ENCODE data around the gene ANGEL2.
"Not testable (repeated sequence)": the region's sequence is repeated elsewhere in the genome, so short reads cannot be mapped to it uniquely, and the experiment has no call there.

Gene ANGEL2, protein sequence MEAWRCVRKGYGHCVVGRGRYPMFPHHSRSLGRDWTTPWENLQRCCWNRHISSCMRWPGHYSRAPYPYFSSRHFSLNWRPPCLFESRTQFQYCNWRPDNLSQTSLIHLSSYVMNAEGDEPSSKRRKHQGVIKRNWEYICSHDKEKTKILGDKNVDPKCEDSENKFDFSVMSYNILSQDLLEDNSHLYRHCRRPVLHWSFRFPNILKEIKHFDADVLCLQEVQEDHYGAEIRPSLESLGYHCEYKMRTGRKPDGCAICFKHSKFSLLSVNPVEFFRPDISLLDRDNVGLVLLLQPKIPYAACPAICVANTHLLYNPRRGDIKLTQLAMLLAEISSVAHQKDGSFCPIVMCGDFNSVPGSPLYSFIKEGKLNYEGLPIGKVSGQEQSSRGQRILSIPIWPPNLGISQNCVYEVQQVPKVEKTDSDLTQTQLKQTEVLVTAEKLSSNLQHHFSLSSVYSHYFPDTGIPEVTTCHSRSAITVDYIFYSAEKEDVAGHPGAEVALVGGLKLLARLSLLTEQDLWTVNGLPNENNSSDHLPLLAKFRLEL

DNA sequence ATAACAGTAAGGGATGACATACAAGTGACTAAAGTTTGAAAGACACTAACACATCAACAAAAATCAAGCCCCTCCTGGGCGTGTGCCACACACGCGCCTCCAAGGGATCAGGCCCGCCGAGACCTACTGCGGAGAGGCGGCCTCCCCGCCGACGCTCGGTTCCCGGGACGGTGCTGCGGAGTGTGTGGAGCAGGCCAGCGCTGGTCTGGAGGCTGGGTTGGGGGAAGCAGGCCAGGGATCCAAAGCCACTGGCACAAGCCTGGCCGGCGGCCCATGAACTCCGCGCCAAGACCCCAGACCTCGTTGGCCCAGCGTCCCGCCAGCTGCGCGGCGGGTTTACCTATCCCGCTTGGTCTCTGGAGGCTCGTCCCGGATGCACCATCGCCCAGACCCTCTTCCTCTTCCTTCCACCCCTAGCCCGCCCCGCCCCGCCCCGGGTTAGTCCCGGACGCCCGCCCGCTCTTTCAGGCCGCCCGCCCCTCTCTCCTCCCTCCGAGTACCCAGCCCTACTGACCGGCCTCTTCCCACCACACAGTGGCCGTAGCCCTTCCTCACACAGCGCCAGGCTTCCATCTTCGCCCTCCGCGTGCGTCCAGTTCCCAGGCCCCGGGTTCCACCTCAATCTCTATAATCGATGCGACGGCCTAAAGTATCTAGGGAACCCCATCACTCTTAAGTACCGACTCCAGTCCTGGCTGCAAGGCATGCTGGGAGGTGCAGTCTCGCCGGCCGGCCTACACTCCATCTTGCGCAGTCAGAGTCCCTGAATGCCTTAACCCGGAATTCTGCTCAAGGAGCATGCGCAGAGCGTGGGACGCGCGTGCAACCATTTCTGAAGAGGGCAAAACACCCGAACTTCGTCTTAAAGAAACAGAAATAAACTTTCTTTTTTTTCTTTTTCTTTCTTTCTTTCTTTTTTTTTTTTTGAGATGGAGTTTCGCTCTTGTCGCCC lies at the start of gene ANGEL2:
Gene ANGEL2 (minus strand): TSS at position 769 of the 952 bp plus-strand sequence. CDS start 196 bp downstream, at position 573.
- DNase-seq = peak; percentile 95 to 96

DNA sequence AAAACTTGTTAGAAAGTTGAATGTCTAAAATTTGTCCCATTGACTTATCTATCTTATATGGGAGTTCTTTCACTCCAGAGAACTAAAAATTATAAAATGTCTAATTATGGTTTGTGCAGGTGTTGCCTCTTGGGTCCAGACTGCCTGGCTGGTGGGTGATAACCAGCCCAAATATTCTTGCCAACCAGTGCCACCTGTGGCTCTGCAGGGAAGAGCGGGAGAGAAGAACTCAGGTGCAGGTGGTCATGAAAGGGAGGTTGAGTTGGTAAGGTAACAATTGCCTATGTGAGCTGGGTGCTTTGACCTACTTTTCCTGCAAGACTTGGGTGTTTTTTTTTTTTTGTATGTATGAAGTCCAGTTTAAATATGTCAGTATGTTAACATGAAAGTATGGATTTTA lies 45.6 kb upstream of the ANGEL2 start:
- DNase-seq = no peak

DNA sequence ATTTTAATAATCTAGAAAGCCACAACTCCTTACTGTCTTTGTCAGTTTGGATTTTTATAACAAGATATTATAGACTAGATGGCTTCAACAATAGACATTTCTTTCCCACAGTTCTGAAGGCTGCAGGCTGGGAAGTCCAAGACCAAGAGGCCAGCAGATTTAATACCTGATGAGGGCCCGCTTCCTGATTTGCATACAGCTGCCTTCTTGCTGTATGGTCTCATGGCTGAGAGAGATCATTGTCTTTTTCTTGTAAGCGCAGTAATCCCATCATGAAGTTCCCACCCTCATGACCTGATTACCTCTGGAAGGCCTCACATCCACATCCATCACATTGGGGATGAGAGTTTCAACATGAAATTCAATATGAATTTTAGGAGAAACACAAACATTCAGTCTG lies 45.2 kb upstream of the ANGEL2 start:
- DNase-seq = no peak

DNA sequence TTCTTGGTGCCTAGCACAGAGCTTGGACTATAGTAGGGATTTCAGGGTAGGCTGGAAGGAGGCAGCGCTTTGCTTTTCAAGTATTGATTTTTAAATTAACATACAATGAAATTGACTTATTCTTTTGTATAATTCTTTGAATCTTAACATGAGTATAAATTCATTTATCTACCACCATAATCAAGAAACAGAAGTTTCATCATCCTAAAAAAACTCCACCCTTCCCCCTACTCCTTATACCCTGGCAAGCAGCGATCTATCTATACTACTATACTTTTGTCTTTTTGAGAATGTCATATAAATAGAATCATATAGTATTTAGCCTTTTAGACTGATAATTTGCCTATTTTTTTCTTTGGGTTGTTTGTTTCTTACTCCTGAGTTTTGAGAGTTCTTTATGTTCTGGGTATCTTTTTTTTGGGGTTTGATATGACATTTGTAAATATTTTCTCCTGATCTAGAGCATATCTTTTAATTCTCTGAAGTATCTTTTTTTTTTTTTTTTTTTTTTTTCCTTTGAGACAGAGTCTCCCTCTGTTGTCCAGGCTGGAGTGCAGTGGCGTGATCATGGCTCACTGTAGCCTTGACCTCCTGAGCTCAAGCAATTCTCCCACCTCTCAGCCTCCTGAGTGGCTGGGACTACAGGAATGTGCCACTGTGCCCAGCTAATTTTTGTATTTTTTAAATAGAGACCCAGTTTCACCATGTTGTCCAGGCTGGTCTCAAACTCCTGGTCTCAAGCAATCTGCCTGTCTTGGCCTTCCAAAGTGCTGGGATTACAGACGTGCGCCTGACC lies 41.8 kb upstream of the ANGEL2 start:
- no peak for DNase-seq

DNA sequence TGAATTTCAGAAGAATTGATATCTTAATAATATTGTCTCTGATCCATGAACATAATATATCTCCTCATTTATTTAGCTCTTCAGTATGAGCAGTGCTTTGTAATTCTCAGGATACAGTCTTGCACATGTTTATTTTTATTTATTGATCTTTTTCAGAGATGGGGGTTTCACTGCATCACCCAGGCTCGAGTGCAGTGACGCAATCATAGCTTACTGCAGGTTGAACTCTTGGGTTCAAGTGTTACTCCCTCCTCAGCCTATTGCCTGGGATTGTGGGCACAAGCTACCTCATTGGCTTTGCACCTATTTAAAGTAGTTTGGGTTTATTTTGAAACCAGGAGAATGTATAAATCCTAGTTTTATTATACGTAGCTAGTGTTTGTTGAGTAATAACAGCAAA lies 40.1 kb upstream of the ANGEL2 start:
- no peak for DNase-seq

GRCh38 chr1:213054733-213055591 lies 39.3 kb upstream of the ANGEL2 start:
- DNase-seq = no peak

GRCh38 chr1:213054142-213054541 lies 38.5 kb upstream of the ANGEL2 start:
- no peak for DNase-seq

- DNase-seq = no peak
These were observed 37.8 kb upstream of the ANGEL2 start for GRCh38 chr1:213053455-213053854.

GRCh38 chr1:213051881-213052202 lies 36.2 kb upstream of the ANGEL2 start:
- no peak for DNase-seq

GRCh38 chr1:213051127-213051880 lies 35.6 kb upstream of the ANGEL2 start, which contains the start of gene RPS6KC1:
RPS6KC1 (plus strand) TSS chr1:213051241; CDS start chr1:213051405, 164 bp downstream.
- DNase-seq = peak; percentile 83 to 89

- no peak for DNase-seq
These were observed 35.1 kb upstream of the ANGEL2 start for GRCh38 chr1:213050745-213051126.

DNA sequence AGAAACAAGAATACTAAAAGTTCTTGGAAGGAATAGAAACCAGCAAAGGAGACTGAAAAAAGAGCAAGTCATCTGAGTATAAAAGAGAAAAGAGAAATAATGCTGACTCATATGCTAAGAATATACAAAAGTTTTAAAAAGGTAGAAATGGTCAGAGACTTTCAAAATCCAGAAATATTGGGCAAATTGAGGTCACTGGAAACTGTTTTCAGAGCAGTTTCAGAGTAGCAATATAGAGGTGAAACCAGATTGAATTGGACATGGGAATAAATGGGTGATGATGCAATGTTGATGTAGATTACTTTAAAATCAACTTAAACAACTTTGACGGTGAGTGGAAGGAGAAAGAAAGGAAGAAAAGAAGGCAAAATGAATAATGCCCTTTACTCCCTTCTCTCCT lies 33.6 kb upstream of the ANGEL2 start:
- no peak for DNase-seq

GRCh38 chr1:213045321-213046226 lies 29.9 kb upstream of the ANGEL2 start:
- DNase-seq = not testable (repeated sequence)

DNA sequence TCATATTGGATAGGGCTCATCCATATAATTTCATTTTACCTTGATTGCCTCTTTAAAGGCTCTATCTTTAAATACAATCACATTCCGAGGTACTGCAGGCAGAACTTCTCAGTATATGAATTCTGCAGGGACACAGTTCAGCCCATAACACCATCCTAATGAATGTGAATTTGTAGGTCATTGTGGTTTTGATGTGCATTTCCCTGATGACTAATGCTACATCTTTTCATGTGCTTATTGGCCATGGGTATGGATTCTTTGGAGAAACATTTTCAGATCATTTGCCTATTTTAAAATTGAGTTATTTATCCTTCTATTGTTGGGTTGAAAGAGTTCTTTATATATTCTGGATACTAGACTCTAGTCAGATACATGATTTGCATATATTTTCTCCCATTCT lies 25.8 kb upstream of the ANGEL2 start:
- no peak for DNase-seq

DNA sequence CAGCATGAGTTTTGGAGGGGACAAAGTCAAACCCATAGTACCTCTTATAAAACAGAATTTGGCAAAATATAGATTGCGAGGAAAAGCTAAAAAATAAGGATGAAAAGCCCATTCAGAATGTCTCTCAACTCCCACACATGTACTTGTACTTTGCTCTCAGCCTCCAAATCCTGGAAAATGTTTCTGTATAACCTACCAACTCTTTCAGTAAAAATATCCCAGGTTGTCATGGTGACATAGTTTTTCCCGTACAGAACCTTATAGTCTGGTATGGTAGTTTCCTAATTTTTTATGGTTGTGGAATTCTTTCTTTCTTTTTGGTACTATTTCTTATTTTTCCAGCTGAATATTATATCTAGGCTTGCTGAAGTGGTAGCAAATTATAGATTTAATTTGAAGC lies 19.9 kb upstream of the ANGEL2 start:
- DNase-seq = no peak

DNA sequence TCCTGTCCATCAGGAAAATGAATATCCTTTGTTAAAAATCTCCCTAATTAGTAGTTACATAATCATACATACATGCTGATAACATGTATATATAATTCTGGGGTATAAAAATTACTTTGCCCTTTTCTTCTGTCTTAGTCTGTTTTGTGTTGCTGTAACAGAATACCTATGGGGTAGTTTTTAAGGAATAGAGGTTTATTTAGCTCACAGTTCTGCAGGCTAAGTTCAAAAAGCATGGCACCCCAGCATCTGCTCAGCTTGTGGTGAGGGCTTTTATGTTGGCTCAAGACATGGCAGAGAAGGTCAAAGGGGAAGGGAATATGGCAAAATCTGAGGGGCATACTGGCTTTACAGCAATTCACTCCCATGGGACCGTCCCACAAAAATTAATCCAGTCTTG lies 19.0 kb upstream of the ANGEL2 start:
- DNase-seq = no peak

- no peak for DNase-seq
These were observed 17.0 kb upstream of the ANGEL2 start for GRCh38 chr1:213032651-213033050.

DNA sequence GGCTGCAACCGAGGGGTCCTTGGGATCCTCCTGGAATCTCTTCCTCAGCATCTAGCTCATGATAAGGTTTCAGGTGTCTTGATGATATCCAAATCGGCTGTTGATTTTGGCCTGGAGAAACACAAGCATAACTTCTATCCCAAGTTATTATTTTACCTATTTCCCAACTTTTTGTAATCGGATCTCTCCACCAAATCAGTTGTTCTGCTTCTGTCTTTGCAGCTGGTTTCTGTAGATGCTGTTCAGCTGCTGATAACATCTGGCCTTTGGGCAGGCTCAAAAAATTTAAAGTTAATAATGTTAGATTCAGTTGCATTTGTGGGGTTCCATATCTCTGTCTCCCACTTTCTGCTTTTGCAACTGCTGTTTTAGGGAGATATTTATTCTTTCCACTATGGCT lies 11.4 kb upstream of the ANGEL2 start:
- DNase-seq = not testable (repeated sequence)

- no peak for DNase-seq
These were observed 4.3 kb upstream of the ANGEL2 start for GRCh38 chr1:213020016-213020415.

- no peak for DNase-seq
These were observed 3.8 kb upstream of the ANGEL2 start for GRCh38 chr1:213019450-213019849.
